ENCODE results near the gene MATN1.

DNA sequence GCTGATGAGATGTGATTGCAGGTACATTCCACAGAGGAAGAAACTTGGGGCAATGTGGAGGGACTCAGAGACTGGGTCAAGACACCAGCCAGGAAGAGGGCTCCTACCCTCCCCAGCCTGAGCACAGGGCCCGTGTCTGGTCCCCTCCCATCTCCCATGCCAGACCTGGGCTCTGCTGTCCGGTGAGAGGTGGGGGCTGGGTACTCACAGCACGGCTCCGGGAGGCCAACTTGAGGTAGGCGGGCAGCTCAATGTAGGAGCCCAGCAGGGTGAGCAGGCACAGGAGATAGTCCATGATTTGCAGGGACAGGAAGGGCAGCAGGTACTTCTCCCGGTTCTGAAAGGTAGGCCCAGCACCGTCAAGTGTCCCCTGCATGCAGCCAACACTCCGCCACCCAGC is 16.2 kb upstream of the MATN1 start:
- TF ChIP-seq, protein P1, sequence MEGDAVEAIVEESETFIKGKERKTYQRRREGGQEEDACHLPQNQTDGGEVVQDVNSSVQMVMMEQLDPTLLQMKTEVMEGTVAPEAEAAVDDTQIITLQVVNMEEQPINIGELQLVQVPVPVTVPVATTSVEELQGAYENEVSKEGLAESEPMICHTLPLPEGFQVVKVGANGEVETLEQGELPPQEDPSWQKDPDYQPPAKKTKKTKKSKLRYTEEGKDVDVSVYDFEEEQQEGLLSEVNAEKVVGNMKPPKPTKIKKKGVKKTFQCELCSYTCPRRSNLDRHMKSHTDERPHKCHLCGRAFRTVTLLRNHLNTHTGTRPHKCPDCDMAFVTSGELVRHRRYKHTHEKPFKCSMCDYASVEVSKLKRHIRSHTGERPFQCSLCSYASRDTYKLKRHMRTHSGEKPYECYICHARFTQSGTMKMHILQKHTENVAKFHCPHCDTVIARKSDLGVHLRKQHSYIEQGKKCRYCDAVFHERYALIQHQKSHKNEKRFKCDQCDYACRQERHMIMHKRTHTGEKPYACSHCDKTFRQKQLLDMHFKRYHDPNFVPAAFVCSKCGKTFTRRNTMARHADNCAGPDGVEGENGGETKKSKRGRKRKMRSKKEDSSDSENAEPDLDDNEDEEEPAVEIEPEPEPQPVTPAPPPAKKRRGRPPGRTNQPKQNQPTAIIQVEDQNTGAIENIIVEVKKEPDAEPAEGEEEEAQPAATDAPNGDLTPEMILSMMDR (IDR thresholded peaks at IDR 0.05; ENCODE audit: poor library complexity, severe bottlenecking) = no peak
- TF ChIP-seq EP300 (conservative IDR thresholded peaks at IDR 0.05; ENCODE audit: poor library complexity, severe bottlenecking) (no peak), POLR2AphosphoS5 (IDR thresholded peaks at IDR 0.05) (no peak), EZH2 (IDR thresholded peaks at IDR 0.05; ENCODE audit: borderline replicate concordance, insufficient read depth, low read length, poor library complexity, severe bottlenecking) (no peak)

Measured in neural cell (in vitro differentiated cells).